Subcutaneous adipose tissue (tissue), 4 donors: ENCODE measurements around the gene TAF11L13. TPM values are rescaled to one million over a fixed set of nuclear protein-coding genes. Genes with fewer than 3 reads are reported as not detected.

ENCODE experiments used
- small RNA-seq: library from RNA; depleted of rRNA; stranded (forward); fragments of <200 nt; gene quantifications from one replicate; pipeline ENCODE3, GENCODE V24; 2016
- total RNA-seq, 4 donors: library from RNA; depleted of rRNA; stranded (reverse); fragments of >200 nt; gene quantifications; one replicate each; pipeline ENCODE4 v1.1.0, GENCODE V29; 2016
- TF ChIP-seq, protein P1 (sequence below): fragments of 450-650 bp; IDR thresholded peaks from one replicate; pipeline ENCODE4 v1.5.1; 2016; ENCODE audit warnings: low read depth, mild to moderate bottlenecking, control low read depth, antibody characterized with exemption, moderate library complexity

Gene TAF11L13
- total RNA-seq, 4 donors from 2014 or later, result not detected

GRCh38 chr5:17663182-17663581 is 31.3 kb downstream of the TAF11L13 start:
- TF ChIP-seq, protein P1, sequence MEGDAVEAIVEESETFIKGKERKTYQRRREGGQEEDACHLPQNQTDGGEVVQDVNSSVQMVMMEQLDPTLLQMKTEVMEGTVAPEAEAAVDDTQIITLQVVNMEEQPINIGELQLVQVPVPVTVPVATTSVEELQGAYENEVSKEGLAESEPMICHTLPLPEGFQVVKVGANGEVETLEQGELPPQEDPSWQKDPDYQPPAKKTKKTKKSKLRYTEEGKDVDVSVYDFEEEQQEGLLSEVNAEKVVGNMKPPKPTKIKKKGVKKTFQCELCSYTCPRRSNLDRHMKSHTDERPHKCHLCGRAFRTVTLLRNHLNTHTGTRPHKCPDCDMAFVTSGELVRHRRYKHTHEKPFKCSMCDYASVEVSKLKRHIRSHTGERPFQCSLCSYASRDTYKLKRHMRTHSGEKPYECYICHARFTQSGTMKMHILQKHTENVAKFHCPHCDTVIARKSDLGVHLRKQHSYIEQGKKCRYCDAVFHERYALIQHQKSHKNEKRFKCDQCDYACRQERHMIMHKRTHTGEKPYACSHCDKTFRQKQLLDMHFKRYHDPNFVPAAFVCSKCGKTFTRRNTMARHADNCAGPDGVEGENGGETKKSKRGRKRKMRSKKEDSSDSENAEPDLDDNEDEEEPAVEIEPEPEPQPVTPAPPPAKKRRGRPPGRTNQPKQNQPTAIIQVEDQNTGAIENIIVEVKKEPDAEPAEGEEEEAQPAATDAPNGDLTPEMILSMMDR, result no peak

DNA sequence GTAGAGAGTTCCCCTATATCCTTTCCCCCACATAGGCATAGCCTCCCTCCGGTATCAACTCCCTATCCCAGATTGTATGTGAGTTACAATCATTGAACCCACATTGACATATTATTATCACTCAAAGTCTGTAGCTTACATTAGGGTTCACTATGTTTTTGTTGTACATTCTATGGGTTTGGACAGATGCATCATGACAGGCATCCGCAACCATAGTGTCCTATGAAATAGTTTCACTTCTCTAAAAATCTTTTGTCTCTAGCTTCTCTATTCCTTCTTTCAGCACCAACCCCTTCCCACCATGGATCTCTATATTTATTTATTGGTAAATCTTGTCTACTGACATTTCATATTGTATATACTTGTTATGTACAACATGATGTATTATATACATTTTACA is 33.9 kb downstream of the TAF11L13 start:
- TF ChIP-seq, protein P1, result no peak

- TF ChIP-seq, protein P1, result no peak
These were observed 34.9 kb downstream of the TAF11L13 start for GRCh38 chr5:17666726-17667235.

DNA sequence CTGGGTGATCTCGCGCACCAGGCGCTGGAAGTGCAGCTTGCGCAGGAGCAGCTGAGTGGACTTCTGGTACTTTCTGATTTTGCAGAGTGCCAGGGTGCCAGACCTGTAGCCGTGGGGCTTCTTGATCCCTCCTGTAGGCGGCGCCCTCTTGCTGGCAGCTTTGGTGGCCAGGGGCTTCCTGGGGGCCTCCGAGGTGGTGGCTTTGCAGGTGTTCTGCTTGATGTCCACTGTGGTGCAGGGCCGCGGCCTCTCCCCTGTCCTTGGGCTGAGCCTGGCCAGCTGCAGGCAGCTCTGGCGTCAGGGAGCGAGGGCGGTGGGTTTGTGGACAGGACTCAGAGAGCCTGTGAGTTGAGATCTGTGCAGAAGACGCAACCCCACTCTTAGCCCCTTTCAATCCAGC is 38.5 kb downstream of the TAF11L13 start:
- TF ChIP-seq, protein P1, result no peak

DNA sequence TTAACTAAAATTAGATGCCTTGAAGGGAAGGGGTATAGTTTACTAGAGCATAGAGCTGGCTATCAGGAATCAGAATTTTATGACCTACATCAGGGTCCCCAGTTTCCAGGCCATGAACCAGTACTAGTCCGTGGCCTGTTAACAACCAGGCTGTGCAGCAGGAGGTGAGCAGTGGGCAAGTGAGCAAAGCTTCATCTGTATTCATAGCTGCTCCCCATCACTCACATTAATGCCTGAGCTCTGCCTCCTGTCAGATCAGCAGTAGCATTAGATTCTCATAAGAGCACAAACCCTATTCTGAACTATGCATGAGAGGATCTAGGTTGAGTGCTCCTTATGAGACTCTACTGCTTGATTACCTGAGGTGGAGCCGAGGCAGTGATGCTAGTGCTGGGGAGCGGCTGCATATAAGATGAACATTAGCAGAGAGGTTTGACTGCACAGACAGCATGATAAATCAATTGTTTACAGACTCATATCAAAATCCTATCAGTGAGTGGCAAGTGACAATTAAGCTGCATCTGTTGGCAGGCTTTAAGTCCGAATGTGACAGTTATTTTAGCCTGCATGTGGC is 47.0 kb downstream of the TAF11L13 start:
- TF ChIP-seq, protein P1, result no peak

GRCh38 chr5:17679597-17680203 is 47.8 kb downstream of the TAF11L13 start:
- TF ChIP-seq, protein P1, result no peak

DNA sequence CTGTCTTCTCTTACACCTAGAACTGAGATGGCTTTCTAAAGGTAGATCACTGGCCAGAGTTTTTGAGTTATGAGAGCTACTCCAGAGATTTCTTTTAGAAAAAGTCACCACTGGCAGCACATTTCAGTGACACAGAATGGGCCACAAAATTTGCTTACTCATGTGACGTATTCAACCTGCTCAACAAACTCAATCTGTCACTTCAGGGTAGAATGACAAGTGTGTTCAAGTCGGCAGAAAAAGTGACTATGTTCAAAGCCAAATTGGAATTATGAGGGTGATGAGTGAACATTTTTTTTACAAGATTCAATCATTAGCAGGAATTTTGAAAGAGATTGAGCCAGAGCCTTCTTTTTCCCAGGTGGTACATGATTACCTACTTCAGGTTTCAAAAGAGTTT is 48.8 kb downstream of the TAF11L13 start:
- TF ChIP-seq, protein P1, result no peak

Small RNAs within 50 kb of the gene (small RNA-seq; reads per million reads assigned to genes)
- gene AC233724.1, result not detected
- not detected for gene AC233724.12
- gene AC233724.2, result not detected
- not detected for gene AC233724.3
- gene AC233724.4, result not detected
- not detected for gene AC233724.6
- gene AC233724.7, result not detected

Other genes starting within 250 kb of the TAF11L13 start
- gene TAF11L2, start 133.9 kb upstream of the TAF11L13 start, total RNA-seq, result not detected
- gene TAF11L3, start 113.7 kb upstream of the TAF11L13 start, total RNA-seq, result not detected
- not detected for gene TAF11L4, start 110.3 kb upstream of the TAF11L13 start, total RNA-seq
- gene TAF11L5, start 106.9 kb upstream of the TAF11L13 start, total RNA-seq, result not detected
- not detected for gene TAF11L6, start 103.4 kb upstream of the TAF11L13 start, total RNA-seq
- not detected for gene TAF11L7, start 46.3 kb upstream of the TAF11L13 start, total RNA-seq
- gene TAF11L8, start 41.1 kb upstream of the TAF11L13 start, total RNA-seq, result not detected
- gene TAF11L9, start 37.7 kb upstream of the TAF11L13 start, total RNA-seq, result not detected
- not detected for gene TAF11L10, start 34.3 kb upstream of the TAF11L13 start, total RNA-seq
- not detected for gene TAF11L11, start 27.9 kb upstream of the TAF11L13 start, total RNA-seq
- not detected for gene TAF11L12, start 21.7 kb upstream of the TAF11L13 start, total RNA-seq
- not detected for gene TAF11L14, start 2.4 kb downstream of the TAF11L13 start, total RNA-seq